Activated CD4-positive, alpha-beta memory T cell treated with anti-CD3 and anti-CD28 coated beads for 36 hours (primary cell): ENCODE results near the gene CMTR1. TPM values are rescaled to one million over a fixed set of nuclear protein-coding genes. Genes with fewer than 3 reads are reported as not detected.
A peak's percentile ranks its signal among the peaks of the same experiment; 100 is the strongest.

ENCODE experiments used
- CTCF ChIA-PET: fragments of 350-600 bp; sonication (Branson Sonifier 250); formaldehyde crosslinking; loops from one replicate; lab custom pipeline; 2021; ENCODE audit warnings: antibody characterized with exemption, inconsistent platforms; lab: Charles Lee
- POLR2A ChIA-PET: fragments of 350-600 bp; sonication (Branson Sonifier 250); formaldehyde crosslinking; loops from one replicate; lab custom pipeline; 2021; ENCODE audit warnings: antibody characterized with exemption; lab: Charles Lee
- DNase-seq: peaks from one replicate; pipeline ENCODE4 v3.0.0-alpha.2; 2020
- H3K27ac Mint-ChIP-seq: one replicate; pipeline ENCODE4 v1.8.0; 2021; ENCODE audit warnings: mixed read lengths
- H3K27me3 Mint-ChIP-seq: one replicate; pipeline ENCODE4 v1.8.0; 2021; ENCODE audit warnings: mixed read lengths
- H3K36me3 Mint-ChIP-seq: one replicate; pipeline ENCODE4 v1.8.0; 2021; ENCODE audit warnings: mixed read lengths
- H3K4me1 Mint-ChIP-seq: one replicate; pipeline ENCODE4 v1.8.0; 2021; ENCODE audit warnings: low read depth, mixed read lengths
- H3K4me3 Mint-ChIP-seq: one replicate; pipeline ENCODE4 v1.8.0; 2021; ENCODE audit warnings: mild to moderate bottlenecking, mixed read lengths
- H3K9me3 Mint-ChIP-seq: one replicate; pipeline ENCODE4 v1.8.0; 2021; ENCODE audit warnings: mixed read lengths
- intact Hi-C: fragments of 100-400 bp; cut with micrococcal nuclease; formaldehyde crosslinking; loops from one replicate; pipeline ENCODE4 v1.15.1; 2023
- total RNA-seq, 2 experiments: library from RNA; stranded (reverse); gene quantifications; one replicate each; pipeline ENCODE4 v1.2.3, GENCODE V29; 2021

CMTR1 gene
- total RNA-seq, 2 experiments from 2014 or later, result 69.2 to 70.1 TPM

DNA sequence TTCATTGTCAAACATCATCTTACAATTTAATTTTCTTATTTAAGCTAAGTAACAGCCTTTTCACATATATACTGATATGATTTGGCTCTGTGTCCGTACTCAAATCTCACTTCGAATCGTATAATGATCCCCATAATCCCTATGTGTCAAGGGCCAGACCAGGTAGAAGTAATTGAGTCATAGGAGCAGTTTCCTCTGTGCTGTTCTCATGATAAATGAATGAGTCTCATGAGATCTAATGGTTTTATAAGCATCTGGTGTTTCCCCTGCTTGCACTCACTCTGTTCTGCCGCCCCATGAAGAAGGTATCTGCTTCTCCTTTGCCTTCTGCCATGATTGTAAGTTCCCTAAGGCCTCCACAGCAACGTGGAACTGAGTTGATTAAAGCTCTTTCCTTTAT, 25.1 kb upstream of the CMTR1 start:
- no peaks in the 10 kb centered on the region for H3K27me3 Mint-ChIP-seq
- no peaks in the 10 kb centered on the region for H3K4me1 Mint-ChIP-seq
- H3K36me3 Mint-ChIP-seq, result no peaks in the 10 kb centered on the region
- H3K4me3 Mint-ChIP-seq, result no peak overlapping the region
- CTCF ChIA-PET, result interaction anchor here (2.6 kb wide), 1 partner anchor 158 kb away, joined by 9 read pairs; no protein-coding TSS in a partner anchor
- intact Hi-C loops, result no loop called here
- POLR2A ChIA-PET, result no interaction called here
- no peaks in the 10 kb centered on the region for H3K9me3 Mint-ChIP-seq
- no peak overlapping the region for H3K27ac Mint-ChIP-seq
- DNase-seq, result no peak

DNA sequence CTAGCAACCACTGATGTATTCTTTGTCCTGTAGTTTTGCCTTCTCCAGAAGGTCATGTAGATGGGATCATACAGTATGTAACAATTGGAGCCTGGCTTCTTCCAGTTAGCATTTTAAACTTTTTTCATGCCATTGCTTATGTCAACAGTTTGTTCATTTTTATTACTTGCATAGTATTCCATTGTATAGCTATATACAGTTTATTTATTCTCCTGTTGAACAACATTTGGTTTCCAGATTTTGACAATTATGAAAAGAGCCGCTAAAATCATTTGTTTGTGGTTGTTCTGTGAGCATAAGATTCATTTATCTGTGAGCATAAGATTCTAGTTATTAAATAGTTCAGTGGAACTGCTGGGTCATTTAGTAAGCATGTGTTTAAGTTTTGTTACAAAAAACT, 23.5 kb upstream of the CMTR1 start:
- H3K27me3 Mint-ChIP-seq, result no peaks in the 10 kb centered on the region
- no peak overlapping the region for H3K4me3 Mint-ChIP-seq
- ChIA-PET CTCF (no interaction called here), POLR2A (no interaction called here)
- intact Hi-C loops, result no loop called here
- DNase-seq, result no peak
- H3K36me3 Mint-ChIP-seq, result no peaks in the 10 kb centered on the region
- H3K27ac Mint-ChIP-seq, result no peak overlapping the region
- H3K9me3 Mint-ChIP-seq, result no peaks in the 10 kb centered on the region
- no peaks in the 10 kb centered on the region for H3K4me1 Mint-ChIP-seq

DNA sequence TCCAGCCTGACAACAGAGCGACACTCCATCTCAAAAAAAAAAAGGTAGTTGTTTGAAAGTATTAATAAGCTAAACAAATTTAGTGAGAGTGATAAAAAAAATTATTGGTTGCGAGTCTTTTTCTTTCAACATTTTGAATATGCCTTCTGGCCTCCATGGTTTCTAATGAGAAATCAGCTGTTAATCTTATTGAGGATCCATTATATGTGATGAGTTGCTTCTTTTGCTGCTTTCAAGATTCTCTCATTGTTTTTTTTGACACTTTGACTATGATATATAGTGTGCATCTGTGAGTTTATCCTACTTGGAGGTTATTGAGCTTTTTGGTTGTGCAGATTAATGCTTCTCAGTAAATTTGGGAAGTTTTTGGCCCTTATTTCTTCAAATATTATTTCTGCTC, 15.6 kb upstream of the CMTR1 start:
- H3K27ac Mint-ChIP-seq, result no peak overlapping the region
- no peak for DNase-seq
- no peaks in the 10 kb centered on the region for H3K4me1 Mint-ChIP-seq
- CTCF ChIA-PET, result no interaction called here
- H3K9me3 Mint-ChIP-seq, result no peaks in the 10 kb centered on the region
- H3K4me3 Mint-ChIP-seq, result no peak overlapping the region
- H3K36me3 Mint-ChIP-seq, result no peaks in the 10 kb centered on the region
- intact Hi-C loops, result no loop called here
- POLR2A ChIA-PET, result no interaction called here
- H3K27me3 Mint-ChIP-seq, result no peaks in the 10 kb centered on the region

DNA sequence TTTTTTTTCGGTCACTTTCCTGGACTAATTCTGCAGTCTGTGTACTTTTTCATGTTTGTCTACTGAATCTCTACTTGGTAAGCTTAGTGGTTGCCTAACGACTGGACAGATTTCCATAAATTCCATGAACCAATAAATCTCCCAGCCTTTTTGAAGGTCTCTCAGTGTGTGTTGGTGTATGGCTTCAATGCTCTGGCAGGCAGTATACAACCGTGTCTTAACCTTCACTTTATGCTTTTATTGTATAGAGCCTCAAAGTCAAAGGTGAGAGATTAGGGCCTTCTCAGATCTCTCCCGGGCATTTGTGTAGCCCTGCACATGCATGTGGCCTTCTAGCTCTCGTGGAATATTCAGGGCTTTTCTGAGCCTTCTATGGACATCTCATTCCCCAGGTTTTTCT, 14.3 kb upstream of the CMTR1 start:
- Mint-ChIP-seq H3K36me3 (no peaks in the 10 kb centered on the region), H3K4me3 (no peak overlapping the region), H3K27me3 (no peaks in the 10 kb centered on the region), H3K9me3 (no peaks in the 10 kb centered on the region), H3K27ac (no peak overlapping the region), H3K4me1 (no peaks in the 10 kb centered on the region)
- CTCF ChIA-PET, result no interaction called here
- no peak for DNase-seq
- intact Hi-C loops, result no loop called here
- POLR2A ChIA-PET, result no interaction called here

DNA sequence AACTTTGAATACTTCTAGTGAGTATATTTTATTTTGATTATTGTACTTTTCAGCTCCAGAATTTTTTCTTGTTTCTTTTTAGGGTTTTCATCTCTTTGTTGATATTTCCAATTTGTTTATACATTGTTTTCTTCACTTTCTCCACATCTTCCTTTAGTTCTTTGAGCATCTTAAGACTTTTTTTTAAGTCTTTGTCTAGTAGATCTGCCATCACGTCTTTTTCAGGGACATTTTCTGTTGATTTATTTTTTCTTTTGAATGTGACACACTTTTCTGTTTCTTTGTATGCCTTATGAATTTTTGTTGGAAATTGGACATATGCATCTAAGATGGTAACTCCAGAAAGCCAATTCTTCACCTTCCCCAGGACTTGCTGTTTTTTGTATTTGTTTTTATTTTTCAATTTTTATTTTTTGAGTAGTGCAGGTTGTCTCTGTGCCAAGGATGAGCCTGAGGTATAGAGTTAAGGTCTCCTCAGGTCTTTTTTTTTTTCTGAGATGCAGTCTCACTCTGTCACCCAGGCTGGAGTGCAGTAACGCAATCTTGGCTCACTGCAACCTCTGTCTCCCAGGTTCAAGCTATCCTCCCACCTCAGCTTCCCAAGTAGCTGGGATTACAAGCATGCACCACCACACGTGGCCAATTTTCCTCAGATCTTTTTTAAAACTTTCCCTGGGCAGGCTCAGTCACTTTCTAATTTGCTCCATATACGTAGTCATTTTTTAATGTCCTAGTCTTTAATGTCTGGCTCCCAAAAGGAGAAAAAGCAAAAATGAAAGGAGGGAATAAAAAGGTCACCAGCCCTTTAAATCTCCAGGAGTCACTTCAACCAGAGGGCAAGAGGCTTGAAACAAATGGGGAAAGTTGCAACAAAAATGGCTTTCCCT, 6.7 kb upstream of the CMTR1 start:
- no peak overlapping the region for H3K4me3 Mint-ChIP-seq
- intact Hi-C loops, result no loop called here
- H3K36me3 Mint-ChIP-seq, result no peaks in the 10 kb centered on the region
- H3K27ac Mint-ChIP-seq, result no peak overlapping the region
- DNase-seq, result no peak
- H3K9me3 Mint-ChIP-seq, result no peaks in the 10 kb centered on the region
- peaks cover 5% of the 10 kb centered on the region for H3K27me3 Mint-ChIP-seq
- ChIA-PET CTCF (no interaction called here), POLR2A (no interaction called here)
- no peaks in the 10 kb centered on the region for H3K4me1 Mint-ChIP-seq

DNA sequence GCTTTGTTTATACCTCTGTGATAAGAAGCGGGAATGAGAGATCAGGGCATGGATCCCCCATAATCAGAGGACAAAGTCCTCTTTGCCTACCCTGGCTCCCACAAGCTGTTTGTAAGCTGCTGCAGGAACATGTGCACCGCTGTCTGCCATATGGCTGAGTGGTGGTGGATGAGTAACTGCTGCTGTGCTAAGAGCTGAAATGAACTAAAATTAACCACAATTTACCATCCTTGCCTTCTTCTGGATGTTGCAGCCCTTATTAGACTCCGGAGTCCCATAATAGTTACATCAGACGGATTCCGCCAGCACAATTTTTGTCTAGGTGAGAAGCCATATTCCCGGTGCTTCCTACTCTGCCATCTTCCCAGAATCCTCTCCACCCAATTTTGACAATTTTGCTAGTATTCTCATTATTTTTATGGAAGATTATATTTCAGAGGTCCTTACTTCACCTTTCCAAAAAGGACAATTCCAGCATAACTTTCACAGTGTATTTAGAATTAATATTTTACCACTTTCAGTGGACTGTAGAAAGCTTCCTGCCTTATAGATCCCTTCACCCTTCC, 6.0 kb upstream of the CMTR1 start:
- H3K27ac Mint-ChIP-seq, result no peak overlapping the region
- intact Hi-C loops, result no loop called here
- H3K9me3 Mint-ChIP-seq, result no peaks in the 10 kb centered on the region
- H3K36me3 Mint-ChIP-seq, result no peaks in the 10 kb centered on the region
- DNase-seq, result no peak
- POLR2A ChIA-PET, result no interaction called here
- CTCF ChIA-PET, result no interaction called here
- no peak overlapping the region for H3K4me3 Mint-ChIP-seq
- peaks cover 5% of the 10 kb centered on the region for H3K27me3 Mint-ChIP-seq
- peaks cover under 1% of the 10 kb centered on the region for H3K4me1 Mint-ChIP-seq

DNA sequence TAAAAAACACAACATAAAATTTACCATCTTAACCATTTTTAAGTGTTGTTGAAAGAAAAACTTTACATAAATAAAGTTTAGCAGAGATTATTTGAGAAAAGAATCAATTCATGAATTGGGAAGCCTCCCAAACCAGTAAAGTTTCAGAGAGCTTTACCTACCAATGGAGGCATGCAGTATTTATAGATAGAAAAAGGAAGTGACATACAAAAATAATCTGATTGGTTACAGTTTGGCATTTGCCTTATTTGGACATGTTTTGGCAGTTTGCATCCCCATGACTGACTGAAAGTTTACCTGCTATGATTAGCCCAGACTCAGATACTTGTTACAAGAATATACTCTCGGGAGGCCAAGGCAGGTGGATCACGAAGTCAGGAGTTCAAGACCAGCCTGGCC, 3.7 kb upstream of the CMTR1 start:
- CTCF ChIA-PET, result no interaction called here
- Mint-ChIP-seq H3K4me1 (peaks cover 12% of the 10 kb centered on the region), H3K36me3 (peaks cover 5% of the 10 kb centered on the region), H3K9me3 (no peaks in the 10 kb centered on the region), H3K27me3 (peaks cover 5% of the 10 kb centered on the region), H3K4me3 (no peak overlapping the region), H3K27ac (no peak overlapping the region)
- POLR2A ChIA-PET, result no interaction called here
- DNase-seq, result no peak
- intact Hi-C loops, result no loop called here

DNA sequence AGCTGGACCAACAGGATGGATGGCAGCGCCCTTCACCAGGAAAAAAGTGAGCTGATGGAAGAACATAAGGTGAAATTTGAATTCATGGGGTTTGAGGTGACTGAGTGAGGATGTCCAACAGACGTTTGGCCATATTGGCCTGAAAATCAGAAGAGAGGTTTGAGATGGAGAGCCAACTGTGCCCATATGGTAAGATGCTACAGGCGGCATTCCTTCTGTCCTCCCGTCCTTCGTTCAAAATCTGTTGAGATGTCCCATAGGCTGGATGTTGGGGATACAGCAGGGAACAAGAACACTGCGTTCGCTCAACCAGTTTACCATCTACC, 468 bp upstream of the CMTR1 start:
- peaks cover 39% of the 10 kb centered on the region for H3K4me1 Mint-ChIP-seq
- intact Hi-C loops, result loop anchor here (5.0 to 10.0 kb wide), 4 partner anchors 48 to 1205 kb away; partner anchors contain the start of genes BTBD9 and CCDC167
- no peaks in the 10 kb centered on the region for H3K9me3 Mint-ChIP-seq
- peak overlapping the region; percentile 91 for H3K4me3 Mint-ChIP-seq
- ChIA-PET CTCF (interaction anchor here (1.1 to 2.3 kb wide), 4 partner anchors 107 to 382 kb away, joined by 3 to 8 read pairs (median 6); no protein-coding TSS in a partner anchor), POLR2A (interaction anchor here (0.9 to 2.1 kb wide), 9 partner anchors 9 to 406 kb away, joined by 3 to 10 read pairs (median 6); partner anchors contain the start of genes MDGA1 and RNF8)
- no peak for DNase-seq
- peaks cover 2% of the 10 kb centered on the region for H3K27me3 Mint-ChIP-seq
- peak overlapping the region; percentile 98 for H3K27ac Mint-ChIP-seq
- peaks cover 28% of the 10 kb centered on the region for H3K36me3 Mint-ChIP-seq

DNA sequence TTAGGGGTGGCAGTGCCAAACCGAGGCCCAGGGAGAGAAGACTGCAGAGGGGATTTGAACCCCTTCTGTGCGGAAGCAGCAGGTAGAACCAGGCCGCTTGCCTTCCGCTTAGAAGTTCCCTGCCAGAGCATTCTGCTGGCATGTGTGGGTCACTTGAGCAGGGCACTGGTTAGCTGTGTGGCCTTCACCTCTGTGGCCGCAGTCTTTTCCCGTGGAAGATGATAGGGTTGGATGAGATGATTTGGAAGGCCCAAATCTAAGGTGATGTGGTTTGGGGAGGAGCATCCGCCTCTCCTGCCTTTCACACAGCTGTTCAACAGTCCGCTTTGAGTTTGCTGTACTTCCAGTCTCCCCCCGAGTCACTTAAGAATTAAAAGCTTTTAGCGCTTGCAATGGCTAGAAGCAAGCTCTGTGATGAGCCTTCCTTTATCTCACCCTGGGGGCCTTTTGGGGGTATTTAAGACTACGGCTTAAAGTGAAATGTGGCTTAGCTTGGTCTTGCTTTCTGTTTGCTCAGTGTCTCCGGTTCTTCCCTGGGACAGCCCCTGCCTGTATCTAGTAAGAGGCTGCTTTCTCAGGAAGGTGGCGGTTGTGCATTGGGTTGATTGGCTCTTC, 743 bp downstream of the CMTR1 start:
- Mint-ChIP-seq H3K36me3 (peaks cover 33% of the 10 kb centered on the region), H3K27me3 (no peaks in the 10 kb centered on the region), H3K27ac (peak overlapping the region; percentile 98), H3K4me3 (peak overlapping the region; percentile 91), H3K9me3 (no peaks in the 10 kb centered on the region), H3K4me1 (peaks cover 48% of the 10 kb centered on the region)
- DNase-seq, result peak; percentile 75
- ChIA-PET CTCF (interaction anchor here (0.9 to 3.3 kb wide), 9 partner anchors 10 to 383 kb away, joined by 3 to 14 read pairs (median 4); partner anchors contain the start of gene MDGA1), POLR2A (interaction anchor here (1.0 to 2.1 kb wide), 15 partner anchors 8 to 264 kb away, joined by 3 to 10 read pairs (median 4); partner anchors contain the start of genes MDGA1 and RNF8)
- intact Hi-C loops, result loop anchor here (1.0 to 10.0 kb wide), 6 partner anchors 9 to 1204 kb away; partner anchors contain the start of genes BTBD9, CCDC167 and RNF8

DNA sequence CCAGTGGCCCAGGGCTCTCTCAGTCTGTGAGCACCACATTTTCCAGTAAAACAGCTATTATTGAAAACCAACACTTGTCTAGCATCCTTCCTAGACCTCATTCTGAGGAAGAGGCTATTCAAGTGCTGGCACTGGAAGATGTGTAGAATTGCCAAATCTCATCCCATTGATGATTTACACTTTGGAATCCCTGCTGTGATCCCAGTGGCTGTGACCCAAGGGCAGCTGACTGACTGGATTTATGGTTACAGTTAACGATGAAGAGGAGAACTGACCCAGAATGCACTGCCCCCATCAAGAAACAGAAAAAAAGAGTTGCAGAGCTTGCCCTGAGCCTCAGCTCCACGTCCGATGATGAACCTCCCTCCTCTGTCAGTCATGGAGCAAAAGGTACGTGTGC, 2.4 kb downstream of the CMTR1 start:
- Mint-ChIP-seq H3K27me3 (no peaks in the 10 kb centered on the region), H3K36me3 (peaks cover 38% of the 10 kb centered on the region), H3K9me3 (no peaks in the 10 kb centered on the region), H3K27ac (peak overlapping the region; percentile 40), H3K4me1 (peaks cover 55% of the 10 kb centered on the region), H3K4me3 (no peak overlapping the region)
- intact Hi-C loops, result loop anchor here (10.0 kb wide), 1 partner anchor 51 kb away; no protein-coding TSS in a partner anchor
- no peak for DNase-seq
- ChIA-PET CTCF (interaction anchor here (1.3 to 3.3 kb wide), 2 partner anchors 54 to 130 kb away, joined by 3 to 14 read pairs; no protein-coding TSS in a partner anchor), POLR2A (no interaction called here)

DNA sequence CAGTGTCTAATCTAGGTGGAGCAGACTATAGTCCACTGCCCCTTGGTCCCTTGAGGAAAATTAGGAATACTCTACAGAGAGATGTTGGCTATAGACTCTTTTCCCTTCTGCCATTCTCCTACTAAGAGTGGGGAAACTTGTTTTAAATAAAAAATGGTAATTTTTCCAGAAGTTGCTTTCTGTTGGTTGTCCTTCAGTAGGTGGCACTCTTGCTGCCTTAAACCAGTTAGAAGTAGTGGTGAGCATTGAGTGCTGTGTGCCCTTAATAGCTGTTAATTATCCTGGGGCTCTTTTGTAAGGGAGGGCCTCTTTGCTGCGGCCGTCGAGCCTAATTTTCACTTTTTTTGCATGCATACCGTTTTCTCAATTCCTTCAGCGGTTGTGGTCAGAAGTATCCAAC, 2.8 kb downstream of the CMTR1 start:
- H3K36me3 Mint-ChIP-seq, result peaks cover 38% of the 10 kb centered on the region
- POLR2A ChIA-PET, result no interaction called here
- intact Hi-C loops, result loop anchor here (10.0 kb wide), 1 partner anchor 51 kb away; no protein-coding TSS in a partner anchor
- CTCF ChIA-PET, result interaction anchor here (1.3 to 3.3 kb wide), 2 partner anchors 54 to 130 kb away, joined by 3 to 14 read pairs; no protein-coding TSS in a partner anchor
- peaks cover 55% of the 10 kb centered on the region for H3K4me1 Mint-ChIP-seq
- no peak for DNase-seq
- no peaks in the 10 kb centered on the region for H3K27me3 Mint-ChIP-seq
- H3K27ac Mint-ChIP-seq, result peak overlapping the region; percentile 40
- H3K4me3 Mint-ChIP-seq, result no peak overlapping the region
- H3K9me3 Mint-ChIP-seq, result no peaks in the 10 kb centered on the region
